HepG2 (cell line): Measurements from ENCODE around the gene NCOA6. TPM values are rescaled to one million over a fixed set of nuclear protein-coding genes. Genes with fewer than 3 reads are reported as not detected.
A peak's percentile ranks its signal among the peaks of the same experiment; 100 is the strongest.

Experiments used
- CREB1 ChIP-seq, 2 experiments: fragments of 450-650 bp in 1 of 2; IDR thresholded peaks; 2 replicates each; pipeline ENCODE4 v1.6.1; 2016 to 2017; ENCODE audit warnings: control low read depth in 1 of 2, mild to moderate bottlenecking in 1 of 2, missing compliant biosample characterization in 1 of 2, missing genetic modification characterization in 1 of 2
- CREM ChIP-seq, 2 experiments: sonication (generic) in 1 of 2; formaldehyde crosslinking in 1 of 2; IDR thresholded peaks; 2 replicates each; pipeline versions ENCODE4 v1.4.0 to v1.6.1; 2016 to 2020; ENCODE audit warnings: antibody characterized with exemption in 1 of 2, mild to moderate bottlenecking in 1 of 2, missing genetic modification reagents in 1 of 2
- E2F2 ChIP-seq: sonication (generic); formaldehyde crosslinking; IDR thresholded peaks from 2 replicates; pipeline ENCODE4 v1.4.0; 2020; ENCODE audit warnings: missing genetic modification reagents, borderline replicate concordance
- FOXM1 ChIP-seq: sonication (generic); formaldehyde crosslinking; IDR thresholded peaks from 2 replicates; pipeline ENCODE4 v1.5.0; 2020; ENCODE audit warnings: missing genetic modification reagents
- HNRNPLL ChIP-seq: fragments of 200-400 bp; formaldehyde crosslinking; IDR thresholded peaks from 2 replicates; pipeline ENCODE4 v1.6.1; 2017; ENCODE audit warnings: mild to moderate bottlenecking, low read depth, low read length; ENCODE audit not compliant: poor library complexity, severe bottlenecking
- PRPF4 ChIP-seq: fragments of 200-400 bp; formaldehyde crosslinking; IDR thresholded peaks from 2 replicates; pipeline ENCODE4 v1.6.1; 2016; ENCODE audit warnings: low read length, low read depth; ENCODE audit not compliant: poor library complexity, severe bottlenecking
- ZFAT ChIP-seq: sonication (generic); formaldehyde crosslinking; conservative IDR thresholded peaks from 2 replicates; pipeline ENCODE4 v1.8.1; 2023; ENCODE audit warnings: missing genetic modification reagents, inconsistent platforms
- ZNF20 ChIP-seq: sonication (generic); formaldehyde crosslinking; IDR thresholded peaks from 2 replicates; pipeline ENCODE4 v1.4.0; 2020; ENCODE audit warnings: mild to moderate bottlenecking, moderate library complexity, missing genetic modification reagents
- ZNF24 ChIP-seq: fragments of 450-650 bp; IDR thresholded peaks from 2 replicates; pipeline ENCODE4 v1.6.1; 2017; ENCODE audit warnings: antibody characterized with exemption, mild to moderate bottlenecking
- ZNF512 ChIP-seq: sonication (generic); formaldehyde crosslinking; IDR thresholded peaks from 2 replicates; pipeline ENCODE4 v1.4.0; 2020; ENCODE audit warnings: mild to moderate bottlenecking, missing genetic modification reagents
- ZNF558 ChIP-seq: sonication (generic); formaldehyde crosslinking; IDR thresholded peaks from 2 replicates; pipeline ENCODE4 v1.9.0; 2022; ENCODE audit warnings: mild to moderate bottlenecking, missing genetic modification reagents, borderline replicate concordance
- ZNF629 ChIP-seq: sonication (generic); formaldehyde crosslinking; conservative IDR thresholded peaks from 2 replicates; pipeline ENCODE4 v1.5.0; 2020; ENCODE audit warnings: missing genetic modification reagents
- ZNF704 ChIP-seq: sonication (generic); formaldehyde crosslinking; IDR thresholded peaks from 2 replicates; pipeline ENCODE4 v1.8.1; 2023; ENCODE audit warnings: mild to moderate bottlenecking, inconsistent platforms, moderate library complexity, missing genetic modification reagents, borderline replicate concordance
- ZNF850 ChIP-seq: sonication (generic); formaldehyde crosslinking; conservative IDR thresholded peaks from 2 replicates; pipeline ENCODE4 v1.9.0; 2021; ENCODE audit warnings: mild to moderate bottlenecking, missing genetic modification reagents
- polyA plus RNA-seq, 8 experiments: library from polyadenylated mRNA; depleted of rRNA in 3 of 8; stranded (reverse) in 7 of 8; unstranded in 1 of 8; fragments of >200 nt; fragmentation: Illumina TruSeq in 4 of 8; extraction: Trizol in 4 of 8; gene quantifications; 2 replicates each; pipeline versions ENCODE4 v1.2.1 to v1.2.3, GENCODE V29; 2011 to 2016; ENCODE audit warnings: low read depth in 4 of 8, missing spikeins in 1 of 8, mixed read lengths in 1 of 8; ENCODE audit not compliant: insufficient read depth in 1 of 8
- total RNA-seq, 5 experiments: library from RNA; depleted of rRNA; stranded (reverse); fragments of >200 nt; fragmentation: Illumina TruSeq; extraction: Trizol; gene quantifications; 2 replicates each; pipeline ENCODE4 v1.2.3, GENCODE V29; 2016; ENCODE audit warnings: low read depth in 1 of 5
- TF ChIP-seq, protein P1 (sequence below): IDR thresholded peaks from 2 replicates; pipeline ENCODE4 v1.6.1; 2016; ENCODE audit warnings: low read depth, missing genetic modification reagents, missing compliant biosample characterization
- TF ChIP-seq, protein P2 (sequence below): sonication (generic); formaldehyde crosslinking; IDR thresholded peaks from 2 replicates; pipeline ENCODE4 v1.4.0; 2020; ENCODE audit warnings: missing genetic modification reagents

The NCOA6 gene
- total and polyA plus RNA-seq, 2 of the 13 experiments (the other 11 are each of a cell fraction or from before 2014, with no cell fraction given), result 11.2 to 29.3 TPM

GRCh38 chr20:34703424-34704176, 121.9 kb downstream of the NCOA6 start (continued):
- TF ChIP-seq CREM (IDR thresholded peaks at IDR 0.05) (peak; percentile 69; the same call in 1 of the 2 replicates), CREM (CRISPR knock-in tag; IDR thresholded peaks at IDR 0.05) (no peak), ZNF850 (CRISPR knock-in tag) (no peak), ZFAT (CRISPR knock-in tag) (no peak), PRPF4 (no peak), ZNF704 (CRISPR knock-in tag) (no peak; the same call in 1 of the 2 replicates), HNRNPLL (peak; percentile 44), ZNF24 (no peak), ZNF512 (CRISPR knock-in tag) (0 out of 2 replicates have a peak, but pooled peaks have one; percentile 46), E2F2 (CRISPR knock-in tag) (no peak), ZNF558 (CRISPR knock-in tag) (peak; percentile 80; the same call in 1 of the 2 replicates), CREB1 (IDR thresholded peaks at IDR 0.05) (no peak), CREB1 (CRISPR knock-in tag; IDR thresholded peaks at IDR 0.05) (peak; percentile 86), ZNF629 (CRISPR knock-in tag) (no peak), ZNF20 (CRISPR knock-in tag) (no peak), FOXM1 (CRISPR knock-in tag) (no peak)
- TF ChIP-seq, protein P1, sequence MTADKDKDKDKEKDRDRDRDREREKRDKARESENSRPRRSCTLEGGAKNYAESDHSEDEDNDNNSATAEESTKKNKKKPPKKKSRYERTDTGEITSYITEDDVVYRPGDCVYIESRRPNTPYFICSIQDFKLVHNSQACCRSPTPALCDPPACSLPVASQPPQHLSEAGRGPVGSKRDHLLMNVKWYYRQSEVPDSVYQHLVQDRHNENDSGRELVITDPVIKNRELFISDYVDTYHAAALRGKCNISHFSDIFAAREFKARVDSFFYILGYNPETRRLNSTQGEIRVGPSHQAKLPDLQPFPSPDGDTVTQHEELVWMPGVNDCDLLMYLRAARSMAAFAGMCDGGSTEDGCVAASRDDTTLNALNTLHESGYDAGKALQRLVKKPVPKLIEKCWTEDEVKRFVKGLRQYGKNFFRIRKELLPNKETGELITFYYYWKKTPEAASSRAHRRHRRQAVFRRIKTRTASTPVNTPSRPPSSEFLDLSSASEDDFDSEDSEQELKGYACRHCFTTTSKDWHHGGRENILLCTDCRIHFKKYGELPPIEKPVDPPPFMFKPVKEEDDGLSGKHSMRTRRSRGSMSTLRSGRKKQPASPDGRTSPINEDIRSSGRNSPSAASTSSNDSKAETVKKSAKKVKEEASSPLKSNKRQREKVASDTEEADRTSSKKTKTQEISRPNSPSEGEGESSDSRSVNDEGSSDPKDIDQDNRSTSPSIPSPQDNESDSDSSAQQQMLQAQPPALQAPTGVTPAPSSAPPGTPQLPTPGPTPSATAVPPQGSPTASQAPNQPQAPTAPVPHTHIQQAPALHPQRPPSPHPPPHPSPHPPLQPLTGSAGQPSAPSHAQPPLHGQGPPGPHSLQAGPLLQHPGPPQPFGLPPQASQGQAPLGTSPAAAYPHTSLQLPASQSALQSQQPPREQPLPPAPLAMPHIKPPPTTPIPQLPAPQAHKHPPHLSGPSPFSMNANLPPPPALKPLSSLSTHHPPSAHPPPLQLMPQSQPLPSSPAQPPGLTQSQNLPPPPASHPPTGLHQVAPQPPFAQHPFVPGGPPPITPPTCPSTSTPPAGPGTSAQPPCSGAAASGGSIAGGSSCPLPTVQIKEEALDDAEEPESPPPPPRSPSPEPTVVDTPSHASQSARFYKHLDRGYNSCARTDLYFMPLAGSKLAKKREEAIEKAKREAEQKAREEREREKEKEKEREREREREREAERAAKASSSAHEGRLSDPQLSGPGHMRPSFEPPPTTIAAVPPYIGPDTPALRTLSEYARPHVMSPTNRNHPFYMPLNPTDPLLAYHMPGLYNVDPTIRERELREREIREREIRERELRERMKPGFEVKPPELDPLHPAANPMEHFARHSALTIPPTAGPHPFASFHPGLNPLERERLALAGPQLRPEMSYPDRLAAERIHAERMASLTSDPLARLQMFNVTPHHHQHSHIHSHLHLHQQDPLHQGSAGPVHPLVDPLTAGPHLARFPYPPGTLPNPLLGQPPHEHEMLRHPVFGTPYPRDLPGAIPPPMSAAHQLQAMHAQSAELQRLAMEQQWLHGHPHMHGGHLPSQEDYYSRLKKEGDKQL (CRISPR knock-in tag), result no peak
- TF ChIP-seq, protein P2, sequence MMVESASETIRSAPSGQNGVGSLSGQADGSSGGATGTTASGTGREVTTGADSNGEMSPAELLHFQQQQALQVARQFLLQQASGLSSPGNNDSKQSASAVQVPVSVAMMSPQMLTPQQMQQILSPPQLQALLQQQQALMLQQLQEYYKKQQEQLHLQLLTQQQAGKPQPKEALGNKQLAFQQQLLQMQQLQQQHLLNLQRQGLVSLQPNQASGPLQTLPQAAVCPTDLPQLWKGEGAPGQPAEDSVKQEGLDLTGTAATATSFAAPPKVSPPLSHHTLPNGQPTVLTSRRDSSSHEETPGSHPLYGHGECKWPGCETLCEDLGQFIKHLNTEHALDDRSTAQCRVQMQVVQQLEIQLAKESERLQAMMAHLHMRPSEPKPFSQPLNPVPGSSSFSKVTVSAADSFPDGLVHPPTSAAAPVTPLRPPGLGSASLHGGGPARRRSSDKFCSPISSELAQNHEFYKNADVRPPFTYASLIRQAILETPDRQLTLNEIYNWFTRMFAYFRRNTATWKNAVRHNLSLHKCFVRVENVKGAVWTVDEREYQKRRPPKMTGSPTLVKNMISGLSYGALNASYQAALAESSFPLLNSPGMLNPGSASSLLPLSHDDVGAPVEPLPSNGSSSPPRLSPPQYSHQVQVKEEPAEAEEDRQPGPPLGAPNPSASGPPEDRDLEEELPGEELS (CRISPR knock-in tag), result no peak
